ENCODE results near the gene CRKL. TPM values are rescaled to one million over a fixed set of nuclear protein-coding genes. Genes with fewer than 3 reads are reported as not detected.

CRKL gene
- total RNA-seq, 2 donors from 2014 or later: 46.7 to 53.7 TPM

DNA sequence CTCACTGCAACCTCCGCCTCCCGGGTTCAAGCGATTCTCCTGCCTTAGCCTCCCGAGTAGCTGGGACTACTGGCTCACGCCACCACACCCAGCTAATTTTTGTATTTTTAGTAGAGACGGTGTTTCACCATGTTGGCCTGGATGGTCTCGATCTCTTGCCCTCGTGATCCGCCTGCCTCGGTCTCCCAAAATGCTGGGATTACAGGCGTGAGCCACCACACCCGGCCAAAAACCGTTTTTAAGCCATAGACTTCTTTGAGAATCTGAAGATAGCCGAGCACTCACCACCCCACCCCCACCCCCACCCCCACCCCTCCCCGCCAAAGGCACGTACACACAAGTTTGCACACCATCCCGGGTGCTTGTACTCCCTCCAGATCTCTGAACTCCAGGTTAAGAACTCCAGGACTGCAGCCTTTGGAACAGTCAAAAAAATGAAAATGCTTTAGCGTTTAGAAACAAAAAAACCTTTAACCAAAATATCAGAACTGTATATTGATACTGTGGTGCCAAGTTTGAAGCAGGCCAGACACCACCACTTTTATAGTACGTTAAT, 1.5 kb downstream of the CRKL start:
- TF ChIP-seq, protein P1, sequence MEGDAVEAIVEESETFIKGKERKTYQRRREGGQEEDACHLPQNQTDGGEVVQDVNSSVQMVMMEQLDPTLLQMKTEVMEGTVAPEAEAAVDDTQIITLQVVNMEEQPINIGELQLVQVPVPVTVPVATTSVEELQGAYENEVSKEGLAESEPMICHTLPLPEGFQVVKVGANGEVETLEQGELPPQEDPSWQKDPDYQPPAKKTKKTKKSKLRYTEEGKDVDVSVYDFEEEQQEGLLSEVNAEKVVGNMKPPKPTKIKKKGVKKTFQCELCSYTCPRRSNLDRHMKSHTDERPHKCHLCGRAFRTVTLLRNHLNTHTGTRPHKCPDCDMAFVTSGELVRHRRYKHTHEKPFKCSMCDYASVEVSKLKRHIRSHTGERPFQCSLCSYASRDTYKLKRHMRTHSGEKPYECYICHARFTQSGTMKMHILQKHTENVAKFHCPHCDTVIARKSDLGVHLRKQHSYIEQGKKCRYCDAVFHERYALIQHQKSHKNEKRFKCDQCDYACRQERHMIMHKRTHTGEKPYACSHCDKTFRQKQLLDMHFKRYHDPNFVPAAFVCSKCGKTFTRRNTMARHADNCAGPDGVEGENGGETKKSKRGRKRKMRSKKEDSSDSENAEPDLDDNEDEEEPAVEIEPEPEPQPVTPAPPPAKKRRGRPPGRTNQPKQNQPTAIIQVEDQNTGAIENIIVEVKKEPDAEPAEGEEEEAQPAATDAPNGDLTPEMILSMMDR (IDR thresholded peaks at IDR 0.05): no peak
- H3K27me3 ChIP-seq: no peaks in the 10 kb centered on the region
- peak overlapping the region; percentile 69 to 78 for H3K4me3 ChIP-seq
- H3K36me3 ChIP-seq: no peaks in the 10 kb centered on the region
- no peaks in the 10 kb centered on the region for H3K9me3 ChIP-seq
- H3K27ac ChIP-seq: peak overlapping the region; percentile 91 to 98
- peaks cover 0 to 47% of the 10 kb centered on the region in 2 donors for H3K4me1 ChIP-seq
- no peak for DNase-seq (ENCODE audit: low spot score)

DNA sequence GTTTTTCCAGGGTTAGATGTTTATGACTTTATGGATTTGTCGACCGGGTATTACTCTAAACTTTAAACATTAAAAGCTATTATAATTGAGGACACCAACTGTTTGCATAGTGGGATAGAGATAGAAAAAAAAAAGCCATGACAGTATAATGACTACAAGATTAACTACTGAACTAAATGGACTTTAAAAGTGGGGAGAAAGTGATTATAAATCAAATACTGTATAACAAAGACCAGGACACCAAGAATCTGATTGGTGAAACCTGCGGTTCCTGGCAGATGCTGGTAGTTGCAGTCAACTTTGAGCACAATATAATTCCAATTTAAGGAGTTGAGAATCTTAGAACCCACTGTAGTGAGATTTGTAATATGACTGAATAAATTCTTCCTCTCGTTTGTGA, 2.5 kb downstream of the CRKL start:
- TF ChIP-seq, protein P1 (IDR thresholded peaks at IDR 0.05): no peak
- no peak for DNase-seq (ENCODE audit: low spot score)
- no peak overlapping the region for H3K27ac ChIP-seq

DNA sequence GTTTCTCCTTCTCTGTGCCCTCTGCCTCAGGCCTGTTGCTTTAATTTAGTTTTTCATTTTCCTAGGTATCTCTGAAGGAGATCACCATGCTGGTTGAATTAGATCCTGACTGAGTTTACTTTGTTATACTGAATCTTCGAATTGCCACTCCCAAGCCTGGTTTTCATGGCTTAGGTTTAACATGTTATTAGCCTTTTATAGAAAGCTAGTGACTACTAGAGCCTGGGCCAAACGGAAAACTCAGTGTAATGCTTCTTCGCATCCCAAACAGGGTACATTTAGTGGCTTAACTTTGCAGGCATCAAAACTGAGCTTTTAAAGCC, 3.6 kb downstream of the CRKL start:
- Histone ChIP-seq H3K27ac (no peak overlapping the region), H3K9me3 (no peaks in the 10 kb centered on the region), H3K27me3 (no peaks in the 10 kb centered on the region), H3K4me3 (peak overlapping the region in 1 of 2 donors; percentile 78), H3K4me1 (peaks cover 0 to 51% of the 10 kb centered on the region in 2 donors), H3K36me3 (no peaks in the 10 kb centered on the region)
- DNase-seq (ENCODE audit: low spot score): no peak
- TF ChIP-seq, protein P1 (IDR thresholded peaks at IDR 0.05): no peak

More for the DNA sequence above, 2.5 kb downstream of the CRKL start:
- Histone ChIP-seq H3K4me3 (peak overlapping the region; percentile 69 to 78), H3K36me3 (no peaks in the 10 kb centered on the region), H3K4me1 (peaks cover 0 to 47% of the 10 kb centered on the region in 2 donors), H3K9me3 (no peaks in the 10 kb centered on the region), H3K27me3 (no peaks in the 10 kb centered on the region)

DNA sequence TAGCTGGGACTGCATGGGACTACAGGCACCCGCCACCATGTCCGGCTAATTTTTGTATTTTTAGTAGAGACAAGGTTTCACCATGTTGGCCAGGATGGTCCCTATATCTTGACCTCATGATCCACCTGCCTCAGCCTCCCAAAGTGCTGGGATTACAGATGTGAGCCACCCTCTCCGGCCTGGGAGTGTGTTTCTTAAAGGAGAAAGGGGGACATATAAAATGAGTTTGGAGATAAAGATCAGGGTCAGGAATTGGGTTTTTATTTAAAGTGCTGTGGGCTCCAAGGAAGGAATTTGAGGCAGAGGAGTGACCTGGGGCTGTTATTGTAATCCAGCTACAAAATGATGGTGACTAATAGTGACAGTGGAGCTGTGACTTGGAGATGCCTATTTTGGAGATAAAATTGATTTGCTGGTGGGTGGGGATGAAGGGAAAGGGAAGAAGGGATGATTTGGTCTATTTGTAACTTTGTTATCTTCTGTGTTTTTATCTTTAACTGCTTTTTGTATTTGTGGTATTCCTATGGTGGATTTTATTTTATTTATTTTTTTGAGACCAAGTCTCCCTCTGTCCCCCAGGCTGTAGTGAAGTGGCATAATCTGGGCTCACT, 5.0 kb downstream of the CRKL start:
- no peak for DNase-seq (ENCODE audit: low spot score)
- TF ChIP-seq, protein P1 (IDR thresholded peaks at IDR 0.05): no peak
- no peaks in the 10 kb centered on the region for H3K27me3 ChIP-seq
- H3K4me3 ChIP-seq: no peak overlapping the region
- H3K27ac ChIP-seq: no peak overlapping the region
- H3K36me3 ChIP-seq: no peaks in the 10 kb centered on the region
- no peaks in the 10 kb centered on the region for H3K9me3 ChIP-seq
- H3K4me1 ChIP-seq: peaks cover 0 to 53% of the 10 kb centered on the region in 2 donors

DNA sequence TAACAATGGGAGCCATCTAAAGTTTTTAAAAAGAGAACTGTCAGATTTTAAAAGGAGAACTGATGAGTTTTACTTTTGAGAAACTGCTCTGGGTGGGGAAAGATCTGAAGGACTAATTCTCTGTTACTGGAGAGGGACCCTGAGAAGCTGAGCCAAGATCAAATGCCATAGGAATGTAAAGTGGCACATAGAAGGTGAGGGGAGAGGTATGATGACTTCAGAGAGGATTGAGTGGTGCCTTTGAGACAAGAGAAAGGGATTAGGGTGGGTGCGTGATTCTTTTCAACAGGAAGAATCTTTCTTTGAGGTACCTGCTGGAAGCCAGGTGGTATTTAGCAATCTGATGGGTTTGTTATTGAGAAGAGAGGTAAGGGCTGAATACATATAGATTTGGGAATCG, 9.0 kb downstream of the CRKL start:
- Histone ChIP-seq H3K4me1 (peaks cover 0 to 29% of the 10 kb centered on the region in 2 donors), H3K36me3 (no peaks in the 10 kb centered on the region), H3K9me3 (no peaks in the 10 kb centered on the region), H3K27ac (no peak overlapping the region), H3K4me3 (no peak overlapping the region), H3K27me3 (no peaks in the 10 kb centered on the region)
- TF ChIP-seq, protein P1 (IDR thresholded peaks at IDR 0.05): no peak
- DNase-seq (ENCODE audit: low spot score): no peak

Measured in right atrium auricular region (tissue), 2 donors.